GM12891 (cell line): ENCODE measurements around the gene CLIP1.

Source experiments
- DNase-seq: peaks from one replicate; pipeline ENCODE4 v3.0.0; 2011; ENCODE audit warnings: low spot score; ENCODE audit not compliant: insufficient read length
- FAIRE-seq: peaks from 2 replicates; lab custom pipeline; 2011; peaks lifted over from hg19 to GRCh38; lab: Jason Lieb, UNC
- PAX5 ChIP-seq: IDR thresholded peaks from 2 replicates; pipeline ENCODE4 v1.6.1; 2011; ENCODE audit warnings: low read length, moderate library complexity, mild to moderate bottlenecking; ENCODE audit not compliant: insufficient read depth, severe bottlenecking
- POLR2A ChIP-seq: IDR thresholded peaks from 2 replicates; pipeline ENCODE4 v1.6.1; 2011; ENCODE audit warnings: low read depth, low read length, control low read depth
- POLR2AphosphoS5 ChIP-seq: IDR thresholded peaks from 2 replicates; pipeline ENCODE4 v1.6.1; 2011; ENCODE audit warnings: low read depth, low read length, control low read depth
- POU2F2 ChIP-seq: IDR thresholded peaks from 2 replicates; pipeline ENCODE4 v1.6.1; 2011; ENCODE audit warnings: low read depth, mild to moderate bottlenecking, control low read depth, low read length, moderate library complexity
- SPI1 ChIP-seq: IDR thresholded peaks from 2 replicates; pipeline ENCODE4 v1.6.1; 2011; ENCODE audit warnings: low read depth, low read length, control low read depth
- TAF1 ChIP-seq: IDR thresholded peaks from 2 replicates; pipeline ENCODE4 v1.6.1; 2011; ENCODE audit warnings: low read depth, low read length, control low read depth

CLIP1 gene

GRCh38 chr12:122355706-122356105, 66.8 kb downstream of the CLIP1 start:
- TF ChIP-seq POLR2AphosphoS5 (no peak), POLR2A (no peak), SPI1 (no peak), POU2F2 (no peak), TAF1 (no peak), PAX5 (no peak)
- DNase-seq (no peak), FAIRE-seq (no peak)

GRCh38 chr12:122354958-122355641, 67.4 kb downstream of the CLIP1 start:
- DNase-seq, result no peak
- TF ChIP-seq POLR2A (no peak), POU2F2 (no peak), POLR2AphosphoS5 (no peak), PAX5 (no peak), SPI1 (no peak)
- no peak for FAIRE-seq

GRCh38 chr12:122352394-122352793, 70.1 kb downstream of the CLIP1 start:
- no peak for TF ChIP-seq TAF1
- TF ChIP-seq POU2F2, result no peak
- no peak for TF ChIP-seq SPI1
- no peak for TF ChIP-seq PAX5
- no peak for TF ChIP-seq POLR2A
- TF ChIP-seq POLR2AphosphoS5, result no peak
- no peak for DNase-seq
- no peak for FAIRE-seq

GRCh38 chr12:122350141-122350848, 72.2 kb downstream of the CLIP1 start:
- TF ChIP-seq SPI1 (no peak), TAF1 (no peak), PAX5 (no peak), POU2F2 (no peak), POLR2AphosphoS5 (no peak), POLR2A (no peak)
- no peak for DNase-seq
- FAIRE-seq, result no peak

GRCh38 chr12:122349078-122349477, 73.4 kb downstream of the CLIP1 start:
- TF ChIP-seq POU2F2 (no peak), POLR2AphosphoS5 (no peak), TAF1 (no peak), PAX5 (no peak), SPI1 (no peak), POLR2A (no peak)
- no peak for DNase-seq
- FAIRE-seq, result no peak

- TF ChIP-seq POU2F2 (no peak), POLR2A (no peak), PAX5 (no peak), SPI1 (no peak)
- DNase-seq (no peak), FAIRE-seq (no peak)
Measured at GRCh38 chr12:122348505-122348904, 74.0 kb downstream of the CLIP1 start.

GRCh38 chr12:122346054-122346453, 76.4 kb downstream of the CLIP1 start:
- no peak for FAIRE-seq
- DNase-seq, result no peak
- TF ChIP-seq POLR2A, result no peak
- no peak for TF ChIP-seq SPI1
- TF ChIP-seq PAX5, result no peak
- no peak for TF ChIP-seq POU2F2
- no peak for TF ChIP-seq TAF1
- TF ChIP-seq POLR2AphosphoS5, result no peak

GRCh38 chr12:122345042-122345441, 77.4 kb downstream of the CLIP1 start:
- no peak for TF ChIP-seq POLR2AphosphoS5
- TF ChIP-seq POU2F2, result no peak
- TF ChIP-seq PAX5, result no peak
- TF ChIP-seq POLR2A, result no peak
- TF ChIP-seq TAF1, result no peak
- no peak for TF ChIP-seq SPI1
- FAIRE-seq (no peak), DNase-seq (no peak)

GRCh38 chr12:122336015-122336946, 86.2 kb downstream of the CLIP1 start:
- FAIRE-seq (no peak), DNase-seq (no peak)
- TF ChIP-seq PAX5, result no peak
- TF ChIP-seq SPI1, result no peak
- no peak for TF ChIP-seq POLR2A
- no peak for TF ChIP-seq TAF1
- TF ChIP-seq POU2F2, result no peak
- no peak for TF ChIP-seq POLR2AphosphoS5
